Activated CD4-positive, alpha-beta T cell treated with anti-CD3 and anti-CD28 coated beads, Interleukin-10, Interleukin-2, amounts not matched to agents 100 ng/mL and 50 ng/mL, durations not matched to agents 16 hours and 8 hours (primary cell): ENCODE data around the gene PIH1D2.
"Not testable (repeated sequence)": the region's sequence is repeated elsewhere in the genome, so short reads cannot be mapped to it uniquely, and the experiment has no call there.

Experiments
- DNase-seq: peaks from one replicate; pipeline ENCODE4 v3.0.0-alpha.2; 2020

PIH1D2 gene

GRCh38 chr11:112073941-112074811, at the start of gene PIH1D2, which contains the start of gene NKAPD1:
TSS of gene PIH1D2 (minus strand) at chr11:112074017. CDS start at chr11:112073174, 843 bp downstream.
TSS of gene NKAPD1 (plus strand) at chr11:112074299. CDS start at chr11:112075575, 1,276 bp downstream.
- DNase-seq, result peak; percentile 83

- DNase-seq, result no peak
These were observed 49.3 kb upstream of the PIH1D2 start for GRCh38 chr11:112123129-112123528.

- no peak for DNase-seq
These were observed 48.3 kb upstream of the PIH1D2 start for GRCh38 chr11:112121981-112122615.

- peak; percentile 50 for DNase-seq
These were observed 44.4 kb upstream of the PIH1D2 start for GRCh38 chr11:112118176-112118575.

- DNase-seq, result no peak
These were observed 41.6 kb upstream of the PIH1D2 start for GRCh38 chr11:112115386-112115785.

- DNase-seq, result no peak
These were observed 40.6 kb upstream of the PIH1D2 start for GRCh38 chr11:112114460-112114859.

- DNase-seq, result peak; percentile 62
These were observed 40.0 kb upstream of the PIH1D2 start for GRCh38 chr11:112113539-112114457.

- no peak for DNase-seq
These were observed 32.3 kb upstream of the PIH1D2 start for GRCh38 chr11:112106070-112106469.

- no peak for DNase-seq
These were observed 29.6 kb upstream of the PIH1D2 start for GRCh38 chr11:112103446-112103845.

GRCh38 chr11:112100462-112100861, 26.6 kb upstream of the PIH1D2 start:
- no peak for DNase-seq

- DNase-seq, result no peak
These were observed 24.1 kb upstream of the PIH1D2 start for GRCh38 chr11:112097734-112098528.

- no peak for DNase-seq
These were observed 22.4 kb upstream of the PIH1D2 start for GRCh38 chr11:112096194-112096593.

GRCh38 chr11:112095302-112095701, 21.5 kb upstream of the PIH1D2 start:
- not testable (repeated sequence) for DNase-seq

GRCh38 chr11:112087212-112087611, 13.4 kb upstream of the PIH1D2 start:
- DNase-seq, result no peak

- peak; percentile 98 for DNase-seq
These were observed 12.8 kb upstream of the PIH1D2 start, which contains the start of the genes SDHD and TIMM8B for GRCh38 chr11:112086422-112087191. TSS of gene SDHD (plus strand) at chr11:112086873. CDS start at chr11:112086908, 35 bp downstream. TSS of gene TIMM8B (minus strand) at chr11:112086756. CDS start at chr11:112086723, 33 bp downstream.

- DNase-seq, result peak; percentile 55
These were observed 12.1 kb upstream of the PIH1D2 start for GRCh38 chr11:112085822-112086421.

GRCh38 chr11:112082729-112083128, 8.9 kb upstream of the PIH1D2 start:
- peak; percentile 86 for DNase-seq

- no peak for DNase-seq
These were observed 10.9 kb downstream of the PIH1D2 start for GRCh38 chr11:112062923-112063322.

- no peak for DNase-seq
These were observed 15.7 kb downstream of the PIH1D2 start for GRCh38 chr11:112058103-112058502.

- peak; percentile 81 for DNase-seq
These were observed 16.6 kb downstream of the PIH1D2 start for GRCh38 chr11:112057170-112057569.

- DNase-seq, result no peak
These were observed 22.0 kb downstream of the PIH1D2 start for GRCh38 chr11:112051768-112052167.
